Mucosa of rectum (tissue), 2 donors: Measurements from ENCODE around the gene ACVR1.

Source experiments
- H3K27ac ChIP-seq, 2 donors: one replicate each; pipeline ENCODE4 v1.7.0; 2013; ENCODE audit warnings: inconsistent platforms in 2 of 2, low read depth in 2 of 2, low read length in 2 of 2
- H3K27me3 ChIP-seq, 2 donors: one replicate each; pipeline ENCODE4 v1.7.0; 2013; ENCODE audit warnings: low read length in 2 of 2; ENCODE audit not compliant: control insufficient read depth in 2 of 2, insufficient read depth in 2 of 2
- H3K36me3 ChIP-seq, 2 donors: one replicate each; pipeline ENCODE4 v1.7.0; 2013; ENCODE audit warnings: low read length in 2 of 2; ENCODE audit not compliant: control insufficient read depth in 2 of 2, insufficient read depth in 2 of 2
- H3K4me1 ChIP-seq, 2 donors: one replicate each; pipeline ENCODE4 v1.7.0; 2013; ENCODE audit warnings: low read length in 2 of 2, mild to moderate bottlenecking in 1 of 2; ENCODE audit not compliant: control insufficient read depth in 2 of 2, insufficient read depth in 2 of 2
- H3K4me3 ChIP-seq, 2 donors: one replicate each; pipeline ENCODE4 v1.7.0; 2013; ENCODE audit warnings: low read length in 2 of 2
- H3K9ac ChIP-seq, 2 donors: one replicate each; pipeline ENCODE4 v1.7.0; 2013; ENCODE audit warnings: low read length in 2 of 2, low read depth in 1 of 2, mild to moderate bottlenecking in 1 of 2
- H3K9me3 ChIP-seq, 2 donors: one replicate each; pipeline ENCODE4 v1.7.0; 2013; ENCODE audit warnings: low read length in 2 of 2; ENCODE audit not compliant: control insufficient read depth in 2 of 2
- donor health status: healthy.
- donor health status: Normal muscosa, but diverticular disease.

The ACVR1 gene

DNA sequence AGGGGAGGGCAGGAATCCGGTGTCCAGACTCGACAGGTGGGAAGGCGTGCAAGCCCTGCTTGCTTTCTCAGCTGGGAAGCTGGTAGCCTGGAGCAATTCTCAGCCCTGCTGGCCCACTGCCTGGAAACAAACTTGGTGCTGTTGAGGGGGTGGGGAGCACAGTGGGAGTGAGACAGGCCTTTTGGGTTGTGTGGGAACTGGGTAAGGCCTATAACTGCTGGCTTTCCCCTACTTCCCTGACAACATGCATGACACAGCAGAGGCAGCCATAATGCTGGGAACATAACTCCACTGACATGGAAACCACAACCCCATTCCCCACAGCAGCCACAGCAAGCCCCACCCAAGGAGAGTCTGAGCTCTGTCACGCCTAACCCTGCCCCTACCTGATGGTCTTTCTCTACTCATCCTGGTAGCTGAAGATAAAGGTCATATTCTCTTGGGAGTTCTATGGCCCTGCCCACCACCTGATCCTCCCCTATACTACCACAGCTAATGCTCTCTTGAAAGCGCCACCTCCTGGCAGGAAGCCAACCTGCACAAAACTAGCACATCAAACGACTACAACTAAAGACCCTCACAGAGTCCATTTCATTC lies 124.6 kb downstream of the ACVR1 start:
- Histone ChIP-seq H3K9me3 (no peaks in the 10 kb centered on the region), H3K4me1 (no peaks in the 10 kb centered on the region), H3K27ac (no peak overlapping the region), H3K36me3 (peaks cover 8 to 9% of the 10 kb centered on the region in 2 donors), H3K27me3 (no peaks in the 10 kb centered on the region), H3K4me3 (no peak overlapping the region), H3K9ac (no peak overlapping the region)

DNA sequence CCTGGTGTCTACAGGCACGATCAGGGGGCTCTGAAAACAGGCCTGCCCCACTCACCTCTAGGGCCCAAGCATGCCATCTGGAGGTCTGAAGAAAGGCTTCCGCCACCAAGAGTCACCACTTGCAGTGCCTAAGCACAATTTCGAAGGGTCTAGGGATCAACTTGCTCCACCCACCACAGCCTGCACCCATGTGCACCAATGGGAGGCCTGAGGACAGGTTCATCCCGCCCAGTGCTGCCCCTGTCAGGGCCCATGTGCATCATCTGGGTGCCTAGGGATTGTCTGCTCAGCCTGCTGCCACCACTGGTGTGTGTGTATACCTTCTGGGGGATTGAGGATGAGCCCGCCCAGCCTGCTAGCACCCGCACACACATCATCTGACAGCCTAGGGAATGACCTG lies 126.4 kb downstream of the ACVR1 start:
- no peaks in the 10 kb centered on the region for H3K4me1 ChIP-seq
- no peak overlapping the region for H3K4me3 ChIP-seq
- H3K9me3 ChIP-seq, result no peaks in the 10 kb centered on the region
- no peak overlapping the region for H3K9ac ChIP-seq
- H3K27ac ChIP-seq, result no peak overlapping the region
- peaks cover 4 to 8% of the 10 kb centered on the region in 2 donors for H3K36me3 ChIP-seq
- H3K27me3 ChIP-seq, result no peaks in the 10 kb centered on the region

DNA sequence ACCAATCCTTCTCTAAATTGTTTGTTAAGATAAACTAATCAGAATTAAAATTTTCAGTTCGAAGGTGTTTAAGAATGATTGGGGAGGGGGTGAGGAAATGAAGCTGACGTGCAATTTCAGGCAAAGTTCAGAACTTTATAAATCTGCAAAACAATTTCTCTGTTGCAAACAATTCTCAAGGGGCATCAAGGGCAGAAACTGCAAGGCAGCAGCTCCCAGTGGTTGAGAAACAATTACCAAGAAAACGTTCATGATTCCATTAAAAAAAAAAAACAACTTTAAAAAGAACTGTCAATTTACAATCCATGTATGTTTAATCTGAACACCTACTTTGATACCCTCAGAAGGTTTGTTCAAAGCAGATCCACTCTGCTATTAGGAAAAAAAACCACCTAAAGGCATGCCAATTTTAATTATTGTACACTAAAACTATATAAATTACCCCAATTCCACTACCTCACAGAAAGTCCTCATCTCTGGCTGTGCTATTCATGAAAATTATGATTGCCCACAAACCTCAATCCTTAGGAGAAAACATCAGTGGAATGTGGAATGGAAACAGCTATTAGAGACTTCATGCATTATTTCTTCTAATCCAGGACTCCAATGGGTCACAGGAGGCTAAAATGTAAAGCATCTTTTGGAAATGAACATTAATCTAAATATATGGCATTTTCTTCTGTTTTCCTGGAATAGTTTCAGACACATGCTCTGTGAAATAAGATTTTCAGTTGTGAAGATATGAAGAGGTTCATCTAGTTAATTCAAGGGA lies 127.6 kb downstream of the ACVR1 start:
- Histone ChIP-seq H3K27ac (no peak overlapping the region), H3K4me3 (no peak overlapping the region), H3K27me3 (no peaks in the 10 kb centered on the region), H3K9me3 (no peaks in the 10 kb centered on the region), H3K36me3 (peaks cover 4 to 8% of the 10 kb centered on the region in 2 donors), H3K4me1 (no peaks in the 10 kb centered on the region), H3K9ac (no peak overlapping the region)

DNA sequence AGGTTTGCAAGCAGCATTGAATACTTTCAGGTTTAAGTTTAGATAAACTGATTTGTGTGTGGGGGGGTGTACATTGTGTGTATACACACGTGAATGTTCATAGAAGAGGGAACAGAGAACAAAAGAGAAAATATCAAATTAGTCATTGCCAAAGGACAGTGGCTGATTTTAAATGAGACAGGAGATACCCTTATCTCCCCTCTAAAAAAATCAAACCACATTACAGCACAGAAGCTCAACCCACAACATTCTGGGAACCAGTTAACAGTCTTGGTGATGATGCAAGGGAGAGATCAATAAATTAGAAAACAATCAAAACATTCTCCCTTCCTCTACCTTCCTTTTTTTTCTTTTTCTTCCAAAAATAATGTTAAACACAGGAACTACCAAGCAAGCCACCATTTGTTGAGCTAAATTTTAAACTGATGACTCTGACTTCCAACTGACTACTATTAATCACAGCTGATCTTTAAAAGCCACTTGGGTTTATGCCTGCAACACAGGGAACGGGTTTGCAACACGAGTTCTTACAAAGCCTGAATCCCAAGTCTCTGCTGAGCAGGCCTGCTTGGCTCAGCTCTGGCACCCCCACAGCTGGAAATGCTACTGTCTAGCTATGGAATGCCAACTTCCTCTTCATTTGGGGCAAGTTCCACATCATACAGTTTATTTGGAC lies 128.3 kb downstream of the ACVR1 start:
- H3K36me3 ChIP-seq, result peaks cover 5 to 8% of the 10 kb centered on the region in 2 donors
- no peak overlapping the region for H3K27ac ChIP-seq
- no peaks in the 10 kb centered on the region for H3K27me3 ChIP-seq
- no peak overlapping the region for H3K4me3 ChIP-seq
- no peaks in the 10 kb centered on the region for H3K4me1 ChIP-seq
- H3K9me3 ChIP-seq, result no peaks in the 10 kb centered on the region
- no peak overlapping the region for H3K9ac ChIP-seq

DNA sequence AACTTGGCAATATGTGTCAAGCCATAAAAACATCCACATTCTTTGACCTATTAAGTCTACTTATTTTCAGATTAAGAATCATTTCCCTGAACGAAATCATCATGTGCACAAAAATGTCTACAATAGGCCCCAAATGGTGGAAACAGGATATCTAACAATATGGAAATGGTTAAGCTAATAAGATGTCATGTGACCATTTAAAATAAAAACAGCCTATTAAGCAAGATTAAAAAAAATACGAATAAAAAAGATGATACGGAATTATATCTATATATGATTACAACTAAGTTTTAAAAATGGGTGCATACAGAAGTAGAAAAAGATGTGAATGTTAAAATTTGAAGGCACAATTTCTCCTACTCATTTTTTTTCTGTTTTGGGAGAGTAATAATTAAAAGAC lies 128.8 kb downstream of the ACVR1 start:
- Histone ChIP-seq H3K27ac (no peak overlapping the region), H3K36me3 (peaks cover 5 to 8% of the 10 kb centered on the region in 2 donors), H3K27me3 (no peaks in the 10 kb centered on the region)

DNA sequence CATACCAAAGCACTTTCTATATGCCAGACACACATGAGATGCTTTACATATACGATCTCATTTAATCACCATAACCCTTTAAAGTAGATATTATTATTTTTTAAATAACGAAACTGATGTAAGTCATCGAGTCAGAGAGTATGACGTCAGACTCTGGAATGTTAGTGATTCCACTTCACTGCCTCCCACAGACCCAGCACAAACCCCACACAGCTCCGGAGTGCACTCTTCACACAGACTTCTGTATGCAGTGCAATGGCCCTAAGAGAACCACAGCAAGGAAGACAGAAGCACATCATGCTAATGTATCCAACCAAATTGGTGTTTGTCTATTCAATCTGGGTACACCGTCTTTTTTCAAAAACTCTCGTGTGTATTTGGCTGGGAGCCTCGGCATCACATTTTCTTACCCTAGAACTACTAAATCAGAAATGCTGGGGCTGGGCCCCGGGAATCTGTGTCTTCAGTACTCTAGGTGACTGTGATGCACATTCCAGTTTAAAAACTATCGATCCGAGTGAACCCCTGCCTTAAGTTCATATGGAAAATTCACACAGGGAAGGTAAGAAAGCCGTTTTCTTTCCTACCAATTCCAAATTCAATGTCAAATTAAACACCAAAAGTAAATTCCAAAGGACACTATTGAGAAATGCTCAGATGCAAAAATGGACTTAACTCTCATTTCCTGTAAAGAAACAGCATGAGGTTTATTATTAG lies 129.7 kb downstream of the ACVR1 start:
- Histone ChIP-seq H3K27me3 (no peaks in the 10 kb centered on the region), H3K4me3 (no peak overlapping the region), H3K9ac (no peak overlapping the region), H3K27ac (no peak overlapping the region), H3K9me3 (no peaks in the 10 kb centered on the region), H3K4me1 (no peaks in the 10 kb centered on the region), H3K36me3 (peaks cover 5 to 8% of the 10 kb centered on the region in 2 donors)

More for the DNA sequence above, 128.8 kb downstream of the ACVR1 start:
- Histone ChIP-seq H3K4me1 (no peaks in the 10 kb centered on the region), H3K9ac (no peak overlapping the region), H3K9me3 (no peaks in the 10 kb centered on the region), H3K4me3 (no peak overlapping the region)

DNA sequence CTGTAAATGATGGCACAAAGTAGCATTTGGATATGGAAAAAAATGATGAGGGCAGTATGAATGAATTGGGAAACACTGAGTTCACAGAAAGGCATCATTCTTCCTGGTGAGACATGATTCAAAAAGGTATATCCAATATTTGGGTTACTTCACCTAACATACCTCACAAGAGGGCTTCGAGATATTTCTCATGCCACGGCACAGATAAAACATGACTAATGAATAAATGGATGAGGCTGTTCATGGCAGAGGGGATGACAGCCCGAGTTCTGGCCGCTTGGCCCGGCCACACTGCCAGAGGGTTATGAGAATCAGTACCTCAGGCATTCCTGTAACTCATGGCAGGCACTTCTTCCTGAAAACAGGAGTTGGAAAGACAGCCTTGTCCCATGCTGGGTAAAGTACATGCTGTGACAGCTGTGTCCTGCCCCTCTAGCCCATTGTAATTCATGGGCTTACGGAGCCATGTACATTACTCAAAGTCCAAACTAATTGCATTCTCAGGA lies 131.5 kb downstream of the ACVR1 start:
- H3K4me1 ChIP-seq, result no peaks in the 10 kb centered on the region
- no peaks in the 10 kb centered on the region for H3K9me3 ChIP-seq
- H3K4me3 ChIP-seq, result no peak overlapping the region
- peaks cover under 1 to 2% of the 10 kb centered on the region in 2 donors for H3K36me3 ChIP-seq
- H3K27me3 ChIP-seq, result no peaks in the 10 kb centered on the region
- H3K27ac ChIP-seq, result no peak overlapping the region
- no peak overlapping the region for H3K9ac ChIP-seq

DNA sequence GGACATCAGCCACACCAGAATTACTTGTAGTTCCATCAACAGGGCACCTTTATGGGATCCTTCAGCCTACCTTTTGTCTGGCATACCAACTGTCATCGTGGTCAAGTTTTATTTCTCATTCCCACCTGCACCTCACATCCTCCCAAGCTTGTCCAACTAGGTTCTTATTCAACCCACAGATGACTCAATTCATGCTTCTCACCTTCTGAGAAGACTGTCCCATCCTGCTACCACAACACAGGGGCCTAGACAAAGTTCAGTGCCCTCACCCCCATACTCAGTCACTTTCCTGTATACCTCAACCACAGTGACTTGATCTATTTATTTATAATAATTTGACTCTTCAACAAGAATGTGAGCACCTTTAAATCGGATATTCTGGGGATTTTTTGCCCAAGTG lies 133.1 kb downstream of the ACVR1 start:
- no peaks in the 10 kb centered on the region for H3K9me3 ChIP-seq
- H3K9ac ChIP-seq, result no peak overlapping the region
- H3K27me3 ChIP-seq, result no peaks in the 10 kb centered on the region
- H3K27ac ChIP-seq, result no peak overlapping the region
- H3K36me3 ChIP-seq, result peaks cover 2 to 4% of the 10 kb centered on the region in 2 donors
- H3K4me3 ChIP-seq, result no peak overlapping the region
- H3K4me1 ChIP-seq, result no peaks in the 10 kb centered on the region

DNA sequence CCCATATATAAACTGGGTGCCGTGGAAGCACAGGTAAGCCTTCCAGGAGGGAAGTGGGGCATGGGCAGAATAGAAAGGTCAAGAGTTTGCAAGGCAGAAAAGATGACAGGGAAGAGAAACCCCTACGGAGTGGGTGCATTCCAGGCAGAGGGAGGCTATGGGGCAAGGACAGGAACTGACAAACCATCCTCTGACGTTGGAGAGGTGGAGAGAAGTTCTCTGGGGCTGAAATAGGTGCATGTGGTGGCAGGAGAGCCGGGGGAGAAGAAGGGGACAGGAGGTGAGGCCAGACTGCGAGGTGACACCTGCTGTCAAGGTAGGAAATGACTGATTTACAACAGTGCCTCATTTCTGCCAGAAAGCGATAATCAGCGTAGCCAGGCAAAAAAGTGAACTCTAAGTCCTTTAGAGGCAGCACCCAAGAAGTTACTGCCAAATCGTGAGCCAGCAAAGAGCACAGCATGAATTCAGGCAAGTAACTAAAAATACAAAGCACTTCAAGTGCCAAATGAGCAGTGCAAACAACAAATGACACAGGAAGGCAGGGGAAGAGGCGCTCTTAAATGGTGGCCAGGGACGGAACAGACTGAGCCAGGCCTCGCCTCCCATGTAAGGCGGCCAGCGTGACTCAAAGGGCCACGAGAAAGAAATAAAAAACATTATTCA lies 134.2 kb downstream of the ACVR1 start:
- no peaks in the 10 kb centered on the region for H3K27me3 ChIP-seq
- no peaks in the 10 kb centered on the region for H3K9me3 ChIP-seq
- no peaks in the 10 kb centered on the region for H3K4me1 ChIP-seq
- H3K9ac ChIP-seq, result no peak overlapping the region
- no peak overlapping the region for H3K27ac ChIP-seq
- H3K36me3 ChIP-seq, result peaks cover 9 to 10% of the 10 kb centered on the region in 2 donors
- H3K4me3 ChIP-seq, result no peak overlapping the region
